ENCODE results near the gene AFDN. TPM values are rescaled to one million over a fixed set of nuclear protein-coding genes. Genes with fewer than 3 reads are reported as not detected.

Gene AFDN
- total RNA-seq, 3 donors from 2014 or later = 93.1 to 292 (median 170) TPM

GRCh38 chr6:167872538-167873210 is 46.0 kb downstream of the AFDN start:
- no peak overlapping the region for H3K4me3 ChIP-seq
- no peaks in the 10 kb centered on the region for H3K9me3 ChIP-seq
- no peaks in the 10 kb centered on the region for H3K36me3 ChIP-seq
- H3K4me1 ChIP-seq = no peaks in the 10 kb centered on the region
- no peak for DNase-seq (ENCODE audit: low spot score in 2 of 2)
- intact Hi-C loops (cut with DNase I; ENCODE audit: low total_unique reads) = no loop called here
- H3K27ac ChIP-seq = no peak overlapping the region
- TF ChIP-seq POLR2A (IDR thresholded peaks at IDR 0.05) (no peak), CTCF (IDR thresholded peaks at IDR 0.05) (no peak), POLR2AphosphoS5 (IDR thresholded peaks at IDR 0.05) (no peak)
- H3K27me3 ChIP-seq = no peaks in the 10 kb centered on the region

- Histone ChIP-seq H3K27ac (no peak overlapping the region), H3K27me3 (no peaks in the 10 kb centered on the region), H3K4me1 (no peaks in the 10 kb centered on the region), H3K4me3 (no peak overlapping the region), H3K36me3 (no peaks in the 10 kb centered on the region), H3K9me3 (no peaks in the 10 kb centered on the region)
- TF ChIP-seq POLR2A (IDR thresholded peaks at IDR 0.05) (no peak), CTCF (IDR thresholded peaks at IDR 0.05) (no peak), POLR2AphosphoS5 (IDR thresholded peaks at IDR 0.05) (no peak)
- no peak for DNase-seq (ENCODE audit: low spot score in 2 of 2)
- intact Hi-C loops (cut with DNase I; ENCODE audit: low total_unique reads) = no loop called here
Observed at GRCh38 chr6:167877994-167878779, 51.5 kb downstream of the AFDN start.

GRCh38 chr6:167879612-167880011 is 52.9 kb downstream of the AFDN start:
- no peaks in the 10 kb centered on the region for H3K9me3 ChIP-seq
- H3K4me1 ChIP-seq = no peaks in the 10 kb centered on the region
- no peak overlapping the region for H3K4me3 ChIP-seq
- no peak for TF ChIP-seq CTCF (IDR thresholded peaks at IDR 0.05)
- TF ChIP-seq POLR2AphosphoS5 (IDR thresholded peaks at IDR 0.05) = no peak
- TF ChIP-seq POLR2A (IDR thresholded peaks at IDR 0.05) = no peak
- DNase-seq (ENCODE audit: low spot score in 2 of 2) = no peak
- intact Hi-C loops (cut with DNase I; ENCODE audit: low total_unique reads) = no loop called here
- H3K27ac ChIP-seq = no peak overlapping the region
- no peaks in the 10 kb centered on the region for H3K36me3 ChIP-seq
- H3K27me3 ChIP-seq = no peaks in the 10 kb centered on the region

GRCh38 chr6:167881327-167881726 is 54.6 kb downstream of the AFDN start:
- TF ChIP-seq POLR2AphosphoS5 (IDR thresholded peaks at IDR 0.05) (no peak), CTCF (IDR thresholded peaks at IDR 0.05) (no peak), POLR2A (IDR thresholded peaks at IDR 0.05) (no peak)
- Histone ChIP-seq H3K36me3 (no peaks in the 10 kb centered on the region), H3K27me3 (no peaks in the 10 kb centered on the region), H3K4me1 (no peaks in the 10 kb centered on the region), H3K9me3 (no peaks in the 10 kb centered on the region), H3K4me3 (no peak overlapping the region), H3K27ac (no peak overlapping the region)
- intact Hi-C loops (cut with DNase I; ENCODE audit: low total_unique reads) = no loop called here
- no peak for DNase-seq (ENCODE audit: low spot score in 2 of 2)

- Histone ChIP-seq H3K4me3 (no peak overlapping the region), H3K9me3 (no peaks in the 10 kb centered on the region), H3K27me3 (no peaks in the 10 kb centered on the region), H3K36me3 (no peaks in the 10 kb centered on the region), H3K4me1 (no peaks in the 10 kb centered on the region), H3K27ac (no peak overlapping the region)
- TF ChIP-seq CTCF (IDR thresholded peaks at IDR 0.05) = no peak
- TF ChIP-seq POLR2AphosphoS5 (IDR thresholded peaks at IDR 0.05) = no peak
- no peak for TF ChIP-seq POLR2A (IDR thresholded peaks at IDR 0.05)
- DNase-seq (ENCODE audit: low spot score in 2 of 2) = no peak
- intact Hi-C loops (cut with DNase I; ENCODE audit: low total_unique reads) = no loop called here
Observed at GRCh38 chr6:167882244-167882643, 55.5 kb downstream of the AFDN start.
